DMS153 (cell line): ENCODE data around the gene CCDC70.
"Not testable (repeated sequence)": the region's sequence is repeated elsewhere in the genome, so short reads cannot be mapped to it uniquely, and the experiment has no call there.

Experiments
- DNase-seq: peaks from one replicate; lab custom pipeline; 2025; lab: John Stamatoyannopoulos, UW

Gene CCDC70

GRCh38 chr13:51861723-51862300 is at the start of gene CCDC70:
Gene CCDC70, plus strand, starts transcription at chr13:51861969. Its CDS starts 3,443 bp downstream, at chr13:51865412.
- DNase-seq: no peak

DNA sequence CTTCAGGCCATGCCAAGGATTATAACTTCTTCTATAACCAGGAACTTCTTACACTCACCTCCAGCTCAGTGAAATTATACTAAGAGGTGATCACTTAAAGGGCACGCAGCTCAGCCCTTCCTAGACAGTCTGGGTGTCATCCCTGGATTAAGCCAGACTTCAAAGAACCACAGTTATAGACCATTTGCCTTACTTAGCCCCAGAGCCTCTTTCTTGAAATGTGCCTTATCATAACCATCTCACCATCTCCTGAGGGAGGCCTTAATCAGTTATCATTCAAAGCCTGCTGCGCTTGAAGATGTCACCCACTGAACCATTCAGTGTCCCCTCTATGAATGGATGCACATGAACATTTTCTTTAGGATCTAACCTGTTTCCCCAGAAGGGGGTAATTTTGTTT is 47.7 kb upstream of the CCDC70 start:
- DNase-seq: no peak

GRCh38 chr13:51814825-51815650 is 46.7 kb upstream of the CCDC70 start:
- DNase-seq: peak; percentile 33

GRCh38 chr13:51815848-51816247 is 45.9 kb upstream of the CCDC70 start:
- no peak for DNase-seq

GRCh38 chr13:51816604-51817249 is 45.0 kb upstream of the CCDC70 start:
- no peak for DNase-seq

DNA sequence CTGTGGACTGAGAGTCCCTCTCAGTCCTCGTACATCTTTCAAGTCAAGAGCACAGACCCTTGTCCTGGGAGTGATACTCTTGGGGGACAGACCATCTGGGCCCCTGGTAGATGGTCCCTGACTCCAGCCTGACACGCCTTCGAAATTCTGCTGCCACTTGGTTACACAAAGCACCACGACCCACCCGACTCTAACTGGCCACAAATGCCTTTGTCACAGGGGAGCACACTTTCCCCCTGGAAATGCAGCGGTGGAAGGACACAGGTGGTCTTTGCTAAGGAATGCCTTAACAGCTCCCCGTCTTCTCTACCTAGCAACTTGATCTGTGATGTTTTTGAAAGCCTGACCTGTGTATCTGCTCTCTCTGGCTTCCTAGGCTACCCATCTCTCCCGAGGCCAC is 44.1 kb upstream of the CCDC70 start:
- no peak for DNase-seq

DNA sequence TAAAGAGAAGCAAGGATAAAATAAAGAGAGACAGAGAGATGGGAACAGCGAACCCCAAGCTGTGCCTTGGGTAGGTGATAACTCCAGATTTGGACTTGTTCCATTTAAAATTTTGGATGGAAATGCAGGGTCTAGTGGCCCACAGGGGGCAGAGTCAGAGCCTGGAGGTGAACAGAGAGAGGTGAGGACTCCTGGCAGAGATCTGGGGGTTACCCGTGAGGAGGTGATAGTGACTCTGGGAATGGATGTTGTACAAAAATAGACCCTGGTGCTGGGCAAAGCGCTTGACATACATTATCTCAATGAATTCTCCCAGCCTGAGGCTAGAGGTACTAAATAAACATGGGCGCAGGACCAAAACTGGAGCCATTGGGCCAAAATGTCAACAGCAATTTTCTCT is 43.5 kb upstream of the CCDC70 start:
- DNase-seq: no peak

DNA sequence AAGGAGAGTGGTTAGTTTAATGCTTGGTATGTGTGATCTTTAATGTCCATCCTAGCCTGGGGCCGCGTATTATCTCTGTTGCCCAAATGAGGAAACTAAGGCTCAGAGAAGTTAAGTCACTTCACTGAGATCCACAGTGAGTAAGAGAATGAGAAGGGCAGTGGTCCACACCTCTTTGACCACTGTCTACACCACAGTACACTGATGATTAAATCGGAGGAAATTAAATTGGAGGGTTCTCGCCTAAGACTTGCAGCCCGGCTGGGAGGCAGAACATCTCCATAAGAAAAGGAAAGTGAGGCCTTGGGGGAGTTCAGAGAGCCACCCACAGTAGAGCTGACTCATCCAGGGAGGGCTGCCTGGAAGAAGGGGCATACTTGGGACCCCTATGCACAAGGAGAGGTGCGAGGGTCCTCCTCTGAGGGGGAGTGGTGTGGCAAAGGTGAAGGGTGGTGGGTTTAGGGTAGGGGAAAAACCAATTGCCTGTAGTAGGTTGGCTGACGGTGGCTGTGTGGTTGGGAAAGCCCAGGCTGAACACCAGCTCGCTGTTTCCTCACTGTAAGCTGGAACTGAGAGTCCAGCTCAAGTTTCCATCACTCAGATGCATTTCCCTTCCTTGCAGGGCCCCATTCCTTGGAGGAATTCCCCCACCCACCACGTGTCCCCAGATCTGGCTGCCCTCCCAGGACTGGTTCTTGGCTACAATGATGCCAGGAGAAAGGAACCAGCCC is 42.8 kb upstream of the CCDC70 start:
- no peak for DNase-seq

GRCh38 chr13:51819544-51819943 is 42.2 kb upstream of the CCDC70 start:
- no peak for DNase-seq

- no peak for DNase-seq
These were observed 41.7 kb upstream of the CCDC70 start for GRCh38 chr13:51820016-51820597.

DNA sequence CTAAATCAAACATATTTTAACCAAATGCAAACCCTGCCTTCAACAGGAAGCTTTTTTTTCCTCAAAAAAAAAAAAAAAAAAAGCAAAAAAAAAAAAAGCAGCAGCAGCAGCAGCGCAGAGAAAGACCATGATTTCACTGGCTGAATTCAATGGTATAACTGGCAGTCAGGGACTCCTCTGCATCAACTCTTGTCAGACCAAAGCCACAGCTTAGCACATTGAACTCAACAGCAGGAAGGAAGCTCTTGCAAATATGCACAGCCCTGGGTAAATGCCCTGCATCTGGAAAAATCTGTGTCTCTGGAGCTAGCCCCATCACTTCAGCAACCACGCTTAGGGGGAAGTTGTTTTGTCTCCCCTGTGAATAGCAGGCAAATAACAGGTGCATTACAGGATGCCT is 40.2 kb upstream of the CCDC70 start:
- no peak for DNase-seq

DNA sequence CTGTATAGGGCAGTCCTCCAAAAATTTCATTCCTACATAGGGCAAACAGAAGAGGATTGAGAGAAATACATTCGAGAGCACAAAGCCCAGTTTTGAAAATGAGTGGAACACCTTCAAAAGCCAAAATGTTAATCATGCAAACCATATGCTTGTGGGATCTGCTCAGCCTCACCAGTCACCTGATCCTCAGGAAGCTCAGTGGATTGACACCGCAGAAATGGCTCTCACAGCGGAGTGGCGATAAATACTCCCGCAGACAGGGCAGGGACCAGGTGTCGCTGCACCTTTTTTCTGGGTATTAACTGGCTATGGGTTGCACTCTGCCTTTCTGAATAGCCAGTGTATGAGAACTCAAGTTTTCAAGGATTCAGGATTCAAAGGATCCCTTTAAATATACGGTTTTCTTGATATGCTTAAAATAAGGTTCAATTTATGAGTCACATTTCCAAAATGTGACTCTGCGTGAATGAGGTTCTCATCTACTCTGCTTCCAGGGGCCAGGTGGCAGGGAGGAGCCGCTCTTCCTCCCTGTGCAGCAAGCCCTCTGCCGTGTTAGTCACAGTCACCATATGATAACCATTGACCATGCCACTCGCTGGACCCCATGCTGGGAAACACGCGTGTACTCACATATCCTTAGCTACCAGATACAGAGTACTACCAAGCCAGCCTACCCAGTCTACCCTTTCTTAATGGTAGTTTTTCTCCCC is 39.5 kb upstream of the CCDC70 start:
- DNase-seq: no peak

GRCh38 chr13:51823359-51823758 is 38.4 kb upstream of the CCDC70 start:
- no peak for DNase-seq

GRCh38 chr13:51823863-51824262 is 37.9 kb upstream of the CCDC70 start:
- DNase-seq: no peak

GRCh38 chr13:51824712-51825111 is 37.1 kb upstream of the CCDC70 start:
- DNase-seq: not testable (repeated sequence)

DNA sequence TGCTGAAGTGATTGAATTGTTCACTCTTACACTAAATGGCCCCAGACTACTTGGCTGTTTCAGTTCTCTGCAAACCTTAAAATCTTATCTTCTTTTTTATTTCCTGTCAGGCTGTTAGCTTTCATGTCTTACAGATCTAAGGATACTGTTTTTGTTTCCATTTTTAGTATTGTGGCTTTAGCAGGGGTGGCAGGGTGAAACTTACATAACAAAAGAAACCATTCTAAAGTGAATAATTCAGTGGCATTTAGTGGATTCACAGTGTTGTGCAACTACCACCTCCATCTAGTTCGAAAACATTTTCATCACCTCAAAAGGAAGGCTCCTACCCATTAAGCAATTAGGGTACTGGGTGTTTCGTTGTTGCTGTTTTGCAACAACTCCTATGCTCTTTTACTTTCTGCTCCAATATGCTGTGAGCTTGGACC is 36.6 kb upstream of the CCDC70 start:
- no peak for DNase-seq

- no peak for DNase-seq
These were observed 36.0 kb upstream of the CCDC70 start for GRCh38 chr13:51825681-51826254.

GRCh38 chr13:51826606-51827005 is 35.2 kb upstream of the CCDC70 start:
- DNase-seq: no peak

DNA sequence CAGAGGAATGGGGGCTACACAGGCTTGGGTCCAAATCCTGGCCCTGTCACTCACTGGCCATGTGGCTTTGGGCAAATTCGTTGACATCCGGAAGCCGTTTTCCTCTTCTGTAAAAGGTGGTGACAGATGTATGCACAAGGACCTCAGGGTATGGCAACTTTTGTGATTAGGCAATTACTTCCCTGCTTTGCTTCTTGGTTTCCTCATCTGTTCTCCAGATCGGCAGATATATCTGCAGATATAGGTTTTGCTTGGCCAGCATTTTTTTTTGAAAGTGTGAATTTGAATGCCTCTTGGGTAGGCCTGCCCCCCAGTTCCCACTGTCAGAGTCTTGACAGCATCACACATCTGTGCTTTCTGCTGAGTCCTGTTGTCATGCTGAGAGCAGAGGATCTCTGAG is 34.5 kb upstream of the CCDC70 start:
- DNase-seq: no peak

- no peak for DNase-seq
These were observed 32.8 kb upstream of the CCDC70 start for GRCh38 chr13:51828730-51829567.
